GM10248 (cell line): ENCODE data around the gene ADIRF.

Source experiments
- CTCF ChIA-PET: fragments of 300-600 bp; sonication (Branson Sonifier 250); formaldehyde crosslinking; extraction: SDS; loops from one replicate; lab custom pipeline; 2021; ENCODE audit warnings: antibody characterized with exemption; lab: Yijun Ruan, JAX
- POLR2A ChIA-PET: fragments of 350-650 bp; sonication (Branson Sonifier 250); formaldehyde crosslinking; extraction: SDS; loops from one replicate; lab custom pipeline; 2020; ENCODE audit warnings: antibody characterized with exemption; lab: Yijun Ruan, JAX
- DNase-seq: peaks from one replicate; pipeline ENCODE4 v3.0.0; 2012; ENCODE audit errors: extremely low spot score
- CTCF ChIP-seq: IDR thresholded peaks from 2 replicates; pipeline ENCODE4 v1.5.1; 2012; ENCODE audit warnings: mild to moderate bottlenecking, low read depth; ENCODE audit errors: extremely low read depth, missing control alignments, control extremely low read depth

ADIRF gene

GRCh38 chr10:86957471-86958115 is 10.7 kb upstream of the ADIRF start, which contains the start of gene MMRN2:
TSS of gene MMRN2 (minus strand) at chr10:86957615. CDS start at chr10:86957541, 74 bp downstream.
- ChIA-PET POLR2A (no interaction called here), CTCF (interaction anchor here (0.9 to 15.9 kb wide), 4 partner anchors 10 to 40 kb away, joined by 3 to 238 read pairs (median 15); partner anchors contain the start of gene ADIRF)
- TF ChIP-seq CTCF, result no peak
- no peak for DNase-seq

- no peak for DNase-seq
These were observed 10.0 kb upstream of the ADIRF start, which contains the start of gene SNCG for GRCh38 chr10:86958116-86958900. TSS of gene SNCG (plus strand) at chr10:86958599. CDS start at chr10:86958698, 99 bp downstream.

GRCh38 chr10:86958901-86959736 is 9.2 kb upstream of the ADIRF start:
- ChIA-PET POLR2A (no interaction called here), CTCF (interaction anchor here (1.6 to 15.9 kb wide), 4 partner anchors 9 to 59 kb away, joined by 3 to 238 read pairs (median 17); partner anchors contain the start of gene ADIRF)
- TF ChIP-seq CTCF, result no peak
- DNase-seq, result no peak

More at GRCh38 chr10:86958116-86958900, 10.0 kb upstream of the ADIRF start, which contains the start of gene SNCG:
- CTCF ChIA-PET, result interaction anchor here (1.6 to 15.9 kb wide), 3 partner anchors 10 to 39 kb away, joined by 3 to 238 read pairs (median 27); partner anchors contain the start of gene ADIRF
- no peak for TF ChIP-seq CTCF
- POLR2A ChIA-PET, result no interaction called here

DNA sequence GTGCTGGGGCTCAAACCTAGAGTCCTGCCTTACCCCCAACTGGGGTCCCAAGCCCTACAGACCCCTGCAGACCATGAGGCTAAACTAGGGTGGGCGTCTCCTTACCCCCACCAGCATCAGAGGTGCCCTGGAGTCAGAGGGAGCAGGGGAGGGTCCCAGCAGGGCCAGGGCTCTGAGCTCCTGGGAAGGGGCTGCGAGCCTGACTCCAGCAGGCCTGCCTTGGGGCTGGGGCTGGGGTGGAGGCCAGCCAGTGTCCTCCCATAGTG is 8.6 kb upstream of the ADIRF start:
- POLR2A ChIA-PET, result no interaction called here

GRCh38 chr10:86960003-86960862 is 8.0 kb upstream of the ADIRF start:
- peak; percentile 83 for TF ChIP-seq CTCF
- CTCF ChIA-PET, result interaction anchor here (0.6 to 15.9 kb wide), 13 partner anchors 8 to 278 kb away, joined by 3 to 238 read pairs (median 6); partner anchors contain the start of gene ADIRF
- peak; percentile 86 for DNase-seq

More for the DNA sequence above, 8.6 kb upstream of the ADIRF start:
- DNase-seq, result no peak
- no peak for TF ChIP-seq CTCF
- CTCF ChIA-PET, result interaction anchor here (1.9 to 15.9 kb wide), 2 partner anchors 17 to 60 kb away, joined by 7 to 238 read pairs; no protein-coding TSS in a partner anchor

More at GRCh38 chr10:86960003-86960862, 8.0 kb upstream of the ADIRF start:
- POLR2A ChIA-PET, result no interaction called here
